Prostate gland (tissue), 2 donors: Measurements from ENCODE around the gene NUDT2. TPM values are rescaled to one million over a fixed set of nuclear protein-coding genes. Genes with fewer than 3 reads are reported as not detected.

Experiments used
- DNase-seq: peaks from one replicate; pipeline ENCODE4 v3.0.0-alpha.2; 2019; ENCODE audit warnings: low spot score
- H3K27ac ChIP-seq, 2 donors: fragments of 200-600 bp; sonication (generic); 2 replicates each; pipeline ENCODE4 v1.5.1; 2017 to 2019
- H3K27me3 ChIP-seq: fragments of 200-600 bp; sonication (generic); replicated peaks from 2 replicates; pipeline ENCODE4 v1.5.1; 2019; ENCODE audit not compliant: insufficient read depth
- H3K36me3 ChIP-seq, 2 donors: fragments of 200-600 bp; sonication (generic); 1 replicate in 1 of 2; 2 replicates in 1 of 2; pipeline versions ENCODE4 v1.5.1 to v1.8.1; 2017 to 2019
- H3K4me1 ChIP-seq: fragments of 200-600 bp; sonication (generic); replicated peaks from 2 replicates; pipeline ENCODE4 v1.5.1; 2019
- H3K4me3 ChIP-seq, 2 donors: fragments of 200-600 bp; sonication (generic); 2 replicates each; pipeline ENCODE4 v1.5.1; 2017 to 2019
- H3K9me3 ChIP-seq: fragments of 200-600 bp; sonication (generic); 2 replicates; pipeline ENCODE4 v1.5.1; 2017
- CTCF ChIP-seq, 4 experiments: fragments of 200-600 bp in 2 of 4; fragments of 450-650 bp in 2 of 4; sonication (generic) in 2 of 4; IDR thresholded peaks; 1 replicate in 3 of 4; 2 replicates in 1 of 4; pipeline ENCODE4 v1.5.1; 2016 to 2019; ENCODE audit warnings: antibody characterized with exemption in 4 of 4, mild to moderate bottlenecking in 2 of 4, moderate library complexity in 2 of 4
- POLR2A ChIP-seq: fragments of 450-650 bp; IDR thresholded peaks from one replicate; pipeline ENCODE4 v1.6.1; 2016; ENCODE audit warnings: antibody characterized with exemption, mild to moderate bottlenecking
- POLR2AphosphoS5 ChIP-seq: sonication (generic); formaldehyde crosslinking; IDR thresholded peaks from one replicate; pipeline ENCODE4 v1.6.1; 2017; ENCODE audit warnings: antibody characterized with exemption
- WGBS: methylation state at CpG from one replicate; pipeline ENCODE4 v1.1.5; 2018; 5-methylcytosine and 5-hydroxymethylcytosine counted together
- intact Hi-C: fragments of 100-400 bp; cut with DNase I; formaldehyde crosslinking; loops from one replicate; pipeline ENCODE4 v1.14.2; 2022
- total RNA-seq, 2 donors: library from RNA; depleted of rRNA; stranded (reverse); fragments of >200 nt; gene quantifications; one replicate each; pipeline ENCODE4 v1.1.0, GENCODE V29; 2016

The NUDT2 gene
- total RNA-seq, 2 donors from 2014 or later: 18.0 to 45.8 TPM

- TF ChIP-seq POLR2A (no peak), POLR2AphosphoS5 (no peak), CTCF (IDR thresholded peaks at IDR 0.05) (no peak)
- Histone ChIP-seq H3K27me3 (no peaks in the 10 kb centered on the region), H3K9me3 (no peaks in the 10 kb centered on the region), H3K27ac (no peak overlapping the region), H3K4me1 (no peaks in the 10 kb centered on the region), H3K36me3 (no peaks in the 10 kb centered on the region), H3K4me3 (no peak overlapping the region)
- DNase-seq: no peak
- 73% methylated on average over 101 of the region's 105 CpGs for WGBS
- intact Hi-C loops: no loop called here
These were observed 41.9 kb downstream of the NUDT2 start for GRCh38 chr9:34370970-34371880.

- Histone ChIP-seq H3K27me3 (no peaks in the 10 kb centered on the region), H3K4me3 (no peak overlapping the region), H3K9me3 (no peaks in the 10 kb centered on the region), H3K27ac (no peak overlapping the region), H3K36me3 (no peaks in the 10 kb centered on the region), H3K4me1 (no peaks in the 10 kb centered on the region)
- 83% methylated on average over 60 of the region's 60 CpGs for WGBS
- TF ChIP-seq CTCF (IDR thresholded peaks at IDR 0.05): no peak
- no peak for TF ChIP-seq POLR2AphosphoS5
- TF ChIP-seq POLR2A: no peak
- DNase-seq: no peak
- intact Hi-C loops: no loop called here
These were observed 42.6 kb downstream of the NUDT2 start for GRCh38 chr9:34371886-34372466.

GRCh38 chr9:34372467-34373011, 43.2 kb downstream of the NUDT2 start:
- TF ChIP-seq CTCF (IDR thresholded peaks at IDR 0.05) (no peak), POLR2AphosphoS5 (no peak), POLR2A (no peak)
- H3K27me3 ChIP-seq: no peaks in the 10 kb centered on the region
- no peaks in the 10 kb centered on the region for H3K4me1 ChIP-seq
- no peaks in the 10 kb centered on the region for H3K36me3 ChIP-seq
- no peak overlapping the region for H3K27ac ChIP-seq
- no peak overlapping the region for H3K4me3 ChIP-seq
- DNase-seq: no peak
- 67% methylated on average over 41 of the region's 41 CpGs for WGBS
- intact Hi-C loops: no loop called here
- H3K9me3 ChIP-seq: no peaks in the 10 kb centered on the region

GRCh38 chr9:34373749-34374148, 44.4 kb downstream of the NUDT2 start:
- intact Hi-C loops: no loop called here
- H3K36me3 ChIP-seq: no peaks in the 10 kb centered on the region
- WGBS: 97% methylated on average over 2 of the region's 2 CpGs
- no peaks in the 10 kb centered on the region for H3K9me3 ChIP-seq
- no peaks in the 10 kb centered on the region for H3K27me3 ChIP-seq
- no peak overlapping the region for H3K4me3 ChIP-seq
- TF ChIP-seq CTCF (IDR thresholded peaks at IDR 0.05): no peak
- no peak for TF ChIP-seq POLR2AphosphoS5
- no peak for TF ChIP-seq POLR2A
- DNase-seq: no peak
- H3K27ac ChIP-seq: no peak overlapping the region
- H3K4me1 ChIP-seq: no peaks in the 10 kb centered on the region
